NCI-H526 (cell line): ENCODE results near the gene BRPF1.

Source experiments
- DNase-seq, 2 experiments: peaks; one replicate each; lab custom pipeline; 2025; lab: John Stamatoyannopoulos, UW

BRPF1 gene

GRCh38 chr3:9701006-9701405 is 30.5 kb upstream of the BRPF1 start:
- DNase-seq, result no peak

GRCh38 chr3:9701711-9702110 is 29.8 kb upstream of the BRPF1 start:
- no peak for DNase-seq

- no peak for DNase-seq
Measured at GRCh38 chr3:9703240-9703639, 28.3 kb upstream of the BRPF1 start.

GRCh38 chr3:9703736-9704346 is 27.7 kb upstream of the BRPF1 start, which contains the start of gene CPNE9:
Gene CPNE9 (plus strand): TSS chr3:9703833. CDS start chr3:9703997, 164 bp downstream.
- DNase-seq, result peak in 1 of 2 experiments; percentile 56

- DNase-seq, result peak; percentile 16 to 67
Measured at GRCh38 chr3:9704347-9705322, 26.9 kb upstream of the BRPF1 start.

GRCh38 chr3:9710174-9710739 is 21.3 kb upstream of the BRPF1 start:
- DNase-seq, result no peak

- DNase-seq, result no peak
Measured at GRCh38 chr3:9712415-9712814, 19.1 kb upstream of the BRPF1 start.

GRCh38 chr3:9713142-9713541 is 18.4 kb upstream of the BRPF1 start:
- DNase-seq, result no peak

GRCh38 chr3:9715136-9715535 is 16.4 kb upstream of the BRPF1 start:
- DNase-seq, result peak in 1 of 2 experiments; percentile 52

GRCh38 chr3:9715764-9716437 is 15.6 kb upstream of the BRPF1 start:
- DNase-seq, result no peak

- no peak for DNase-seq
Measured at GRCh38 chr3:9716801-9717555, 14.6 kb upstream of the BRPF1 start.

- DNase-seq, result no peak
Measured at GRCh38 chr3:9717563-9717962, 14.0 kb upstream of the BRPF1 start.

GRCh38 chr3:9718118-9718517 is 13.4 kb upstream of the BRPF1 start:
- no peak for DNase-seq

- no peak for DNase-seq
Measured at GRCh38 chr3:9721015-9721699, 10.4 kb upstream of the BRPF1 start.

GRCh38 chr3:9721700-9722060 is 9.9 kb upstream of the BRPF1 start:
- DNase-seq, result no peak

- no peak for DNase-seq
Measured at GRCh38 chr3:9725775-9726515, 5.6 kb upstream of the BRPF1 start.

- peak; percentile 70 to 79 for DNase-seq
Measured at GRCh38 chr3:9727041-9727595, 4.4 kb upstream of the BRPF1 start.

- DNase-seq, result no peak
Measured at GRCh38 chr3:9727743-9728142, 3.8 kb upstream of the BRPF1 start.

- DNase-seq, result no peak
Measured at GRCh38 chr3:9729419-9729818, 2.1 kb upstream of the BRPF1 start.

GRCh38 chr3:9730657-9731205 is 804 bp upstream of the BRPF1 start:
- DNase-seq, result peak; percentile 59 to 87
